HepG2 (cell line): ENCODE measurements around the gene SYNE1. TPM values are rescaled to one million over a fixed set of nuclear protein-coding genes. Genes with fewer than 3 reads are reported as not detected.
A peak's percentile ranks its signal among the peaks of the same experiment; 100 is the strongest.

Experiments used
- AHR ChIP-seq: IDR thresholded peaks from 2 replicates; pipeline ENCODE4 v1.6.1; 2018; ENCODE audit warnings: missing genetic modification reagents, missing compliant biosample characterization
- BRCA1 ChIP-seq: sonication (generic); formaldehyde crosslinking; IDR thresholded peaks from 2 replicates; pipeline ENCODE4 v1.4.0; 2020; ENCODE audit warnings: missing genetic modification reagents
- ELF3 ChIP-seq: IDR thresholded peaks from 2 replicates; pipeline ENCODE4 v1.6.1; 2016; ENCODE audit warnings: missing genetic modification reagents, missing compliant biosample characterization
- HNF4G ChIP-seq, 2 experiments: sonication (generic) in 1 of 2; formaldehyde crosslinking in 1 of 2; IDR thresholded peaks; 2 replicates each; pipeline versions ENCODE4 v1.4.0 to v1.6.1; 2011 to 2020; ENCODE audit warnings: borderline replicate concordance in 2 of 2, low read depth in 2 of 2, mild to moderate bottlenecking in 2 of 2, low read length in 1 of 2, missing genetic modification reagents in 1 of 2, moderate library complexity in 1 of 2
- IKZF1 ChIP-seq: fragments of 450-650 bp; IDR thresholded peaks from 2 replicates; pipeline ENCODE4 v1.7.1; 2016
- KLF15 ChIP-seq: sonication (generic); formaldehyde crosslinking; IDR thresholded peaks from 2 replicates; pipeline ENCODE4 v1.8.1; 2023; ENCODE audit warnings: borderline replicate concordance, mild to moderate bottlenecking, inconsistent platforms, missing genetic modification reagents, mixed read lengths
- KLF6 ChIP-seq: IDR thresholded peaks from 2 replicates; pipeline ENCODE4 v1.8.0; 2016; ENCODE audit warnings: missing biosample characterization, missing genetic modification reagents
- ZNF329 ChIP-seq: sonication (generic); formaldehyde crosslinking; IDR thresholded peaks from 2 replicates; pipeline ENCODE4 v1.9.0; 2021; ENCODE audit warnings: low read depth, mild to moderate bottlenecking, missing genetic modification reagents
- ZNF792 ChIP-seq: IDR thresholded peaks from 2 replicates; pipeline ENCODE4 v1.6.1; 2016
- ZNF839 ChIP-seq: sonication (generic); formaldehyde crosslinking; IDR thresholded peaks from 2 replicates; pipeline ENCODE4 v1.4.0; 2020; ENCODE audit warnings: missing genetic modification reagents, mild to moderate bottlenecking, borderline replicate concordance
- polyA plus RNA-seq, 8 experiments: library from polyadenylated mRNA; depleted of rRNA in 3 of 8; stranded (reverse) in 7 of 8; unstranded in 1 of 8; fragments of >200 nt; fragmentation: Illumina TruSeq in 4 of 8; extraction: Trizol in 4 of 8; gene quantifications; 2 replicates each; pipeline versions ENCODE4 v1.2.1 to v1.2.3, GENCODE V29; 2011 to 2016; ENCODE audit warnings: low read depth in 4 of 8, missing spikeins in 1 of 8, mixed read lengths in 1 of 8; ENCODE audit not compliant: insufficient read depth in 1 of 8
- total RNA-seq, 5 experiments: library from RNA; depleted of rRNA; stranded (reverse); fragments of >200 nt; fragmentation: Illumina TruSeq; extraction: Trizol; gene quantifications; 2 replicates each; pipeline ENCODE4 v1.2.3, GENCODE V29; 2016; ENCODE audit warnings: low read depth in 1 of 5
- TF ChIP-seq, protein P1 (sequence below): IDR thresholded peaks from 2 replicates; pipeline ENCODE4 v1.6.1; 2016
- TF ChIP-seq, protein P2 (sequence below), 2 experiments: sonication (generic) in 1 of 2; formaldehyde crosslinking in 1 of 2; IDR thresholded peaks; 2 replicates each; pipeline versions ENCODE4 v1.6.1 to v1.9.0; 2014 to 2022; ENCODE audit warnings: antibody characterized with exemption in 1 of 2, borderline replicate concordance in 1 of 2, inconsistent platforms in 1 of 2, low read depth in 1 of 2, missing genetic modification reagents in 1 of 2
- TF ChIP-seq, protein P3 (sequence below): sonication (generic); formaldehyde crosslinking; IDR thresholded peaks from 2 replicates; pipeline ENCODE4 v1.5.1; 2020; ENCODE audit warnings: mild to moderate bottlenecking, moderate library complexity, missing genetic modification reagents

The SYNE1 gene
- total and polyA plus RNA-seq, 2 of the 13 experiments (the other 11 are each of a cell fraction or from before 2014, with no cell fraction given) = 5.5 to 15.9 TPM

DNA sequence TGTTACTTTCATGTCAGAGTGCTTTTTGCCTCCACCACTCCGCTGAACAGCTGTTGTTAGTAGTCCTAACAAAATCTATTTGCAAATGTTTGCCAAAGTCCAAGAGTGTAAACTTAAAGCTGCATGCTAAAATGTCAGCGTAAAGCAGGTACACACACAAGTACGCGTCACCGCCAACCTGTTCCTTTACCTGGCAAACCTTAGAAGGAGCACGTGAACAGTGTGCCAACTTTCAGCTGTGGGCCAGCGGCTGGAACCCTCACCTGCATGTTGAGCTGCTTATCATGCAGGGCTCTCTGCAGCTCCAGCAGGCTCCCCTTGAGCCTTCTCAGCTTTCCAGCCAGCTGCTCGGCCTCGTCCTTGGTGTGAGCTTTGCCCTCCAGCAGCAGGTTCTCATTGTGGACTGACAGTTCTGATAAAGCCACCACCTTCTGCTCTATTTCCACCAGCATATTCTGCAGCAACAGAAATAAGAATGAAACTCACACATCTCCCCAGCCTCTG is 359.3 kb downstream of the SYNE1 start (continued):
- TF ChIP-seq, protein P1, sequence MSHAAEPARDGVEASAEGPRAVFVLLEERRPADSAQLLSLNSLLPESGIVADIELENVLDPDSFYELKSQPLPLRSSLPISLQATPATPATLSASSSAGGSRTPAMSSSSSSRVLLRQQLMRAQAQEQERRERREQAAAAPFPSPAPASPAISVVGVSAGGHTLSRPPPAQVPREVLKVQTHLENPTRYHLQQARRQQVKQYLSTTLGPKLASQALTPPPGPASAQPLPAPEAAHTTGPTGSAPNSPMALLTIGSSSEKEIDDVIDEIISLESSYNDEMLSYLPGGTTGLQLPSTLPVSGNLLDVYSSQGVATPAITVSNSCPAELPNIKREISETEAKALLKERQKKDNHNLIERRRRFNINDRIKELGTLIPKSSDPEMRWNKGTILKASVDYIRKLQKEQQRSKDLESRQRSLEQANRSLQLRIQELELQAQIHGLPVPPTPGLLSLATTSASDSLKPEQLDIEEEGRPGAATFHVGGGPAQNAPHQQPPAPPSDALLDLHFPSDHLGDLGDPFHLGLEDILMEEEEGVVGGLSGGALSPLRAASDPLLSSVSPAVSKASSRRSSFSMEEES = peak; percentile 66; the same call in 1 of the 2 replicates
- TF ChIP-seq ELF3 (CRISPR knock-in tag) (peak; percentile 74; the same call in 1 of the 2 replicates), HNF4G (IDR thresholded peaks at IDR 0.05; ENCODE audit: borderline replicate concordance, low read depth, low read length) (peak; percentile 23; the same call in 1 of the 2 replicates), HNF4G (CRISPR knock-in tag; IDR thresholded peaks at IDR 0.05; ENCODE audit: borderline replicate concordance, low read depth) (peak; percentile 48; the same call in 1 of the 2 replicates), KLF6 (CRISPR knock-in tag) (no peak), ZNF329 (CRISPR knock-in tag) (no peak), BRCA1 (CRISPR knock-in tag) (no peak), ZNF839 (CRISPR knock-in tag) (no peak; the same call in 1 of the 2 replicates), AHR (CRISPR knock-in tag) (peak; percentile 47; the same call in 1 of the 2 replicates), ZNF792 (CRISPR knock-in tag) (peak; percentile 79), KLF15 (CRISPR knock-in tag) (no peak), IKZF1 (no peak)
- TF ChIP-seq, protein P2, sequence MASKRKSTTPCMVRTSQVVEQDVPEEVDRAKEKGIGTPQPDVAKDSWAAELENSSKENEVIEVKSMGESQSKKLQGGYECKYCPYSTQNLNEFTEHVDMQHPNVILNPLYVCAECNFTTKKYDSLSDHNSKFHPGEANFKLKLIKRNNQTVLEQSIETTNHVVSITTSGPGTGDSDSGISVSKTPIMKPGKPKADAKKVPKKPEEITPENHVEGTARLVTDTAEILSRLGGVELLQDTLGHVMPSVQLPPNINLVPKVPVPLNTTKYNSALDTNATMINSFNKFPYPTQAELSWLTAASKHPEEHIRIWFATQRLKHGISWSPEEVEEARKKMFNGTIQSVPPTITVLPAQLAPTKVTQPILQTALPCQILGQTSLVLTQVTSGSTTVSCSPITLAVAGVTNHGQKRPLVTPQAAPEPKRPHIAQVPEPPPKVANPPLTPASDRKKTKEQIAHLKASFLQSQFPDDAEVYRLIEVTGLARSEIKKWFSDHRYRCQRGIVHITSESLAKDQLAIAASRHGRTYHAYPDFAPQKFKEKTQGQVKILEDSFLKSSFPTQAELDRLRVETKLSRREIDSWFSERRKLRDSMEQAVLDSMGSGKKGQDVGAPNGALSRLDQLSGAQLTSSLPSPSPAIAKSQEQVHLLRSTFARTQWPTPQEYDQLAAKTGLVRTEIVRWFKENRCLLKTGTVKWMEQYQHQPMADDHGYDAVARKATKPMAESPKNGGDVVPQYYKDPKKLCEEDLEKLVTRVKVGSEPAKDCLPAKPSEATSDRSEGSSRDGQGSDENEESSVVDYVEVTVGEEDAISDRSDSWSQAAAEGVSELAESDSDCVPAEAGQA (IDR thresholded peaks at IDR 0.05; ENCODE audit: low read depth) = no peak
- TF ChIP-seq, protein P2 (CRISPR knock-in tag; IDR thresholded peaks at IDR 0.05; ENCODE audit: borderline replicate concordance) = no peak
- TF ChIP-seq, protein P3, sequence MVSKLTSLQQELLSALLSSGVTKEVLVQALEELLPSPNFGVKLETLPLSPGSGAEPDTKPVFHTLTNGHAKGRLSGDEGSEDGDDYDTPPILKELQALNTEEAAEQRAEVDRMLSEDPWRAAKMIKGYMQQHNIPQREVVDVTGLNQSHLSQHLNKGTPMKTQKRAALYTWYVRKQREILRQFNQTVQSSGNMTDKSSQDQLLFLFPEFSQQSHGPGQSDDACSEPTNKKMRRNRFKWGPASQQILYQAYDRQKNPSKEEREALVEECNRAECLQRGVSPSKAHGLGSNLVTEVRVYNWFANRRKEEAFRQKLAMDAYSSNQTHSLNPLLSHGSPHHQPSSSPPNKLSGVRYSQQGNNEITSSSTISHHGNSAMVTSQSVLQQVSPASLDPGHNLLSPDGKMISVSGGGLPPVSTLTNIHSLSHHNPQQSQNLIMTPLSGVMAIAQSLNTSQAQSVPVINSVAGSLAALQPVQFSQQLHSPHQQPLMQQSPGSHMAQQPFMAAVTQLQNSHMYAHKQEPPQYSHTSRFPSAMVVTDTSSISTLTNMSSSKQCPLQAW (CRISPR knock-in tag) = peak; percentile 80; the same call in 1 of the 2 replicates
